HEK293 (cell line): ENCODE measurements around the gene TMC5.

Experiments used
- ATF2 ChIP-seq: fragments of 450-650 bp; formaldehyde crosslinking; IDR thresholded peaks from 2 replicates; pipeline ENCODE4 v1.5.1; 2016; ENCODE audit warnings: missing biosample characterization, missing genetic modification characterization, low read depth
- BCL11B ChIP-seq: fragments of 450-650 bp; formaldehyde crosslinking; IDR thresholded peaks from 2 replicates; pipeline ENCODE4 v1.5.1; 2016; ENCODE audit warnings: low read depth, missing biosample characterization, missing genetic modification characterization
- KLF1 ChIP-seq: fragments of 450-650 bp; formaldehyde crosslinking; IDR thresholded peaks from 2 replicates; pipeline ENCODE4 v1.5.1; 2016; ENCODE audit warnings: missing biosample characterization, missing genetic modification characterization
- MEIS1 ChIP-seq: sonication (generic); formaldehyde crosslinking; IDR thresholded peaks from 2 replicates; pipeline ENCODE4 v1.8.1; 2022; ENCODE audit warnings: missing genetic modification reagents, mild to moderate bottlenecking, borderline replicate concordance
- PBX3 ChIP-seq: sonication (generic); formaldehyde crosslinking; IDR thresholded peaks from 2 replicates; pipeline ENCODE4 v1.8.1; 2022; ENCODE audit warnings: mild to moderate bottlenecking, moderate library complexity, missing genetic modification reagents
- SALL2 ChIP-seq: fragments of 450-650 bp; formaldehyde crosslinking; IDR thresholded peaks from 2 replicates; pipeline ENCODE4 v1.5.0; 2017; ENCODE audit warnings: missing biosample characterization, mild to moderate bottlenecking, missing genetic modification characterization, borderline replicate concordance
- SETDB1 ChIP-seq: IDR thresholded peaks from one replicate; pipeline ENCODE4 v1.6.1; 2017; ENCODE audit warnings: mild to moderate bottlenecking, low read length, moderate library complexity, mixed read lengths; ENCODE audit not compliant: insufficient read length
- ZNF157 ChIP-seq: fragments of 450-650 bp; formaldehyde crosslinking; IDR thresholded peaks from 2 replicates; pipeline ENCODE4 v1.5.1; 2016; ENCODE audit warnings: missing biosample characterization, missing genetic modification characterization
- ZNF16 ChIP-seq: fragments of 450-650 bp; formaldehyde crosslinking; IDR thresholded peaks from 2 replicates; pipeline ENCODE4 v1.5.1; 2016; ENCODE audit warnings: low read depth, missing biosample characterization, missing genetic modification characterization
- ZNF174 ChIP-seq: fragments of 450-650 bp; formaldehyde crosslinking; IDR thresholded peaks from 2 replicates; pipeline ENCODE4 v1.5.0; 2017; ENCODE audit warnings: missing biosample characterization, mild to moderate bottlenecking, missing genetic modification characterization
- ZNF23 ChIP-seq: fragments of 450-650 bp; formaldehyde crosslinking; IDR thresholded peaks from 2 replicates; pipeline ENCODE4 v1.5.1; 2016; ENCODE audit warnings: missing biosample characterization, missing genetic modification characterization, borderline replicate concordance
- ZNF311 ChIP-seq: fragments of 450-650 bp; formaldehyde crosslinking; IDR thresholded peaks from 2 replicates; pipeline ENCODE4 v1.5.1; 2017; ENCODE audit warnings: missing biosample characterization, missing genetic modification characterization, borderline replicate concordance
- ZNF404 ChIP-seq: fragments of 450-650 bp; formaldehyde crosslinking; IDR thresholded peaks from 2 replicates; pipeline ENCODE4 v1.5.1; 2017; ENCODE audit warnings: missing biosample characterization, missing genetic modification characterization
- ZNF530 ChIP-seq: fragments of 450-650 bp; formaldehyde crosslinking; IDR thresholded peaks from 2 replicates; pipeline ENCODE4 v1.5.1; 2016; ENCODE audit warnings: low read depth, missing biosample characterization, missing genetic modification characterization
- ZNF555 ChIP-seq: fragments of 450-650 bp; formaldehyde crosslinking; conservative IDR thresholded peaks from 2 replicates; pipeline ENCODE4 v1.5.1; 2017; ENCODE audit warnings: missing biosample characterization, mild to moderate bottlenecking, missing genetic modification characterization, inconsistent platforms
- ZNF585B ChIP-seq: fragments of 450-650 bp; formaldehyde crosslinking; IDR thresholded peaks from 2 replicates; pipeline ENCODE4 v1.5.1; 2016; ENCODE audit warnings: missing biosample characterization, missing genetic modification characterization
- TF ChIP-seq, protein P1 (sequence below): fragments of 450-650 bp; formaldehyde crosslinking; IDR thresholded peaks from 2 replicates; pipeline ENCODE4 v1.5.1; 2016; ENCODE audit warnings: missing biosample characterization, missing genetic modification characterization
- TF ChIP-seq, protein P2 (sequence below): fragments of 450-650 bp; formaldehyde crosslinking; IDR thresholded peaks from 2 replicates; pipeline ENCODE4 v1.5.1; 2017; ENCODE audit warnings: missing biosample characterization, missing genetic modification characterization
- TF ChIP-seq, protein P3 (sequence below): fragments of 450-650 bp; formaldehyde crosslinking; IDR thresholded peaks from 2 replicates; pipeline ENCODE4 v1.5.1; 2016; ENCODE audit warnings: missing biosample characterization, missing genetic modification characterization
- TF ChIP-seq, protein P4 (sequence below): fragments of 450-650 bp; formaldehyde crosslinking; IDR thresholded peaks from 2 replicates; pipeline ENCODE4 v1.5.0; 2017; ENCODE audit warnings: missing biosample characterization, missing genetic modification characterization, borderline replicate concordance
- TF ChIP-seq, protein P5 (sequence below): fragments of 450-650 bp; formaldehyde crosslinking; IDR thresholded peaks from 2 replicates; pipeline ENCODE4 v1.5.1; 2016; ENCODE audit warnings: missing biosample characterization, missing genetic modification characterization

Gene TMC5

DNA sequence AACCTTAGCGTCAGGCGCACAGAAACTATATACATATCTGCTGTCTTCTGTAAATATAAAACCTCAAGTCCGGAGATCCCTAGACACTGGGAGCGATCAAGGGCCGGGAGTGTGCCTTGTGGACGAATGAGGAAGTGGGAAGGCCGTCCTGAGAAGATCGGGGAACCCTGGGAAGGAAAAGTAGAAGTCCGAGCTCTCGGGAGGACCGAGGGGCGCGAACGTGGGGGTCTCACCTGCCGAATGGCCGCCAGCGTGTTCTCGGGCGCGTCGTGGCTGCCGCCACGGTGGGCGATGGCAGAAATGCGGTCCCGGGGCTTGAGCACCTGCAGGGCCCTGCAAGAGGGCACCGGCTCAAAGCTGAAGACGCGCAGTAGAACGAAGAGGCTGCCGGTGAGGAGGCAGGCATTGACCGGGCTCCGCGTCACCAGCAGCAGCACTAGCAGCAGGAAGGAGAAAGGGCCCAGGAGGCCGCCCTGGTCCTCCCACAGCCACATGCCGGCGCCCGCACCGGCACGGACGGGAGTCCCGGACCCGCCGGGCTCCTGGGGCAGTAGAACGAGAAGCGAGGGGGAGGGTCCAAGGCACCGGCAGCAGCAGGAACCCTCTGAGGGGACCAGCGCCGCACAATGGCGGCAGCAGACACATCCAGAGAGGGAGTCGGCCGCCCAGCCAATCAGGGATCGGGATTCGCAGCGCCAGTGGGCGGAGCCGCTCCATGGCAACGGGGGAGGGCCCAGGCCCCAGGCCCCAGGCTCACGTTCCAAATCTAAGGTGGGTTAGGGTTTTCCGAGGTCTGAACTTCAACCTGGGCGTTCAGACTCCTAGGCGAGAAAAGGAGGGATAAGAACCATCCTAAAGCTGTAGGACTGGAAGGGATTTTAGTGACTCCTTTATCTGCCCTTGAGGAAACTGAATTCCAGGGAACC lies 104.1 kb downstream of the TMC5 start, which contains the start of gene GDE1 (continued):
- no peak for TF ChIP-seq ZNF16
- no peak for TF ChIP-seq SALL2 (tag by site-specific recombination)
- TF ChIP-seq ZNF530, result no peak
- TF ChIP-seq, protein P1, sequence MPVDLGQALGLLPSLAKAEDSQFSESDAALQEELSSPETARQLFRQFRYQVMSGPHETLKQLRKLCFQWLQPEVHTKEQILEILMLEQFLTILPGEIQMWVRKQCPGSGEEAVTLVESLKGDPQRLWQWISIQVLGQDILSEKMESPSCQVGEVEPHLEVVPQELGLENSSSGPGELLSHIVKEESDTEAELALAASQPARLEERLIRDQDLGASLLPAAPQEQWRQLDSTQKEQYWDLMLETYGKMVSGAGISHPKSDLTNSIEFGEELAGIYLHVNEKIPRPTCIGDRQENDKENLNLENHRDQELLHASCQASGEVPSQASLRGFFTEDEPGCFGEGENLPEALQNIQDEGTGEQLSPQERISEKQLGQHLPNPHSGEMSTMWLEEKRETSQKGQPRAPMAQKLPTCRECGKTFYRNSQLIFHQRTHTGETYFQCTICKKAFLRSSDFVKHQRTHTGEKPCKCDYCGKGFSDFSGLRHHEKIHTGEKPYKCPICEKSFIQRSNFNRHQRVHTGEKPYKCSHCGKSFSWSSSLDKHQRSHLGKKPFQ (tag by site-specific recombination), result no peak
- no peak for TF ChIP-seq ZNF23 (tag by site-specific recombination)
- TF ChIP-seq, protein P2, sequence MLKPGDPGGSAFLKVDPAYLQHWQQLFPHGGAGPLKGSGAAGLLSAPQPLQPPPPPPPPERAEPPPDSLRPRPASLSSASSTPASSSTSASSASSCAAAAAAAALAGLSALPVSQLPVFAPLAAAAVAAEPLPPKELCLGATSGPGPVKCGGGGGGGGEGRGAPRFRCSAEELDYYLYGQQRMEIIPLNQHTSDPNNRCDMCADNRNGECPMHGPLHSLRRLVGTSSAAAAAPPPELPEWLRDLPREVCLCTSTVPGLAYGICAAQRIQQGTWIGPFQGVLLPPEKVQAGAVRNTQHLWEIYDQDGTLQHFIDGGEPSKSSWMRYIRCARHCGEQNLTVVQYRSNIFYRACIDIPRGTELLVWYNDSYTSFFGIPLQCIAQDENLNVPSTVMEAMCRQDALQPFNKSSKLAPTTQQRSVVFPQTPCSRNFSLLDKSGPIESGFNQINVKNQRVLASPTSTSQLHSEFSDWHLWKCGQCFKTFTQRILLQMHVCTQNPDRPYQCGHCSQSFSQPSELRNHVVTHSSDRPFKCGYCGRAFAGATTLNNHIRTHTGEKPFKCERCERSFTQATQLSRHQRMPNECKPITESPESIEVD (tag by site-specific recombination), result no peak
- no peak for TF ChIP-seq KLF1 (tag by site-specific recombination)
- no peak for TF ChIP-seq ZNF585B (tag by site-specific recombination)
- TF ChIP-seq PBX3 (CRISPR knock-in tag), result no peak
- TF ChIP-seq, protein P3, sequence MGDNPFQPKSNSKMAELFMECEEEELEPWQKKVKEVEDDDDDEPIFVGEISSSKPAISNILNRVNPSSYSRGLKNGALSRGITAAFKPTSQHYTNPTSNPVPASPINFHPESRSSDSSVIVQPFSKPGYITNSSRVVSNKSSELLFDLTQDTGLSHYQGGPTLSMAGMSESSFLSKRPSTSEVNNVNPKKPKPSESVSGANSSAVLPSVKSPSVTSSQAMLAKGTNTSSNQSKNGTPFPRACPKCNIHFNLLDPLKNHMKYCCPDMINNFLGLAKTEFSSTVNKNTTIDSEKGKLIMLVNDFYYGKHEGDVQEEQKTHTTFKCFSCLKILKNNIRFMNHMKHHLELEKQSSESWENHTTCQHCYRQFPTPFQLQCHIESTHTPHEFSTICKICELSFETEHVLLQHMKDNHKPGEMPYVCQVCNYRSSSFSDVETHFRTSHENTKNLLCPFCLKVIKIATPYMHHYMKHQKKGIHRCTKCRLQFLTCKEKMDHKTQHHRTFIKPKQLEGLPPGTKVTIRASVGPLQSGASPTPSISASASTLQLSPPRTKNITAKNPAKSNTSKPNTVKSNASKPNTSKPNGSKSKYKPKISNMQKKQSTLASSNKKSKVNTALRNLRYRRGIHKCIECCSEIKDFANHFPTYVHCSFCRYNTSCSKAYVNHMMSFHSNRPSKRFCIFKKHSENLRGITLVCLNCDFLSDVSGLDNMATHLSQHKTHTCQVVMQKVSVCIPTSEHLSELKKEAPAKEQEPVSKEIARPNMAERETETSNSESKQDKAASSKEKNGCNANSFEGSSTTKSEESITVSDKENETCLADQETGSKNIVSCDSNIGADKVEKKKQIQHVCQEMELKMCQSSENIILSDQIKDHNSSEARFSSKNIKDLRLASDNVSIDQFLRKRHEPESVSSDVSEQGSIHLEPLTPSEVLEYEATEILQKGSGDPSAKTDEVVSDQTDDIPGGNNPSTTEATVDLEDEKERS (tag by site-specific recombination), result no peak
- TF ChIP-seq ZNF404 (tag by site-specific recombination), result no peak
- no peak for TF ChIP-seq ZNF311 (tag by site-specific recombination)
- TF ChIP-seq ATF2 (tag by site-specific recombination), result no peak
- no peak for TF ChIP-seq SETDB1
- no peak for TF ChIP-seq ZNF174 (tag by site-specific recombination)
- TF ChIP-seq BCL11B (tag by site-specific recombination), result no peak
- TF ChIP-seq, protein P4, sequence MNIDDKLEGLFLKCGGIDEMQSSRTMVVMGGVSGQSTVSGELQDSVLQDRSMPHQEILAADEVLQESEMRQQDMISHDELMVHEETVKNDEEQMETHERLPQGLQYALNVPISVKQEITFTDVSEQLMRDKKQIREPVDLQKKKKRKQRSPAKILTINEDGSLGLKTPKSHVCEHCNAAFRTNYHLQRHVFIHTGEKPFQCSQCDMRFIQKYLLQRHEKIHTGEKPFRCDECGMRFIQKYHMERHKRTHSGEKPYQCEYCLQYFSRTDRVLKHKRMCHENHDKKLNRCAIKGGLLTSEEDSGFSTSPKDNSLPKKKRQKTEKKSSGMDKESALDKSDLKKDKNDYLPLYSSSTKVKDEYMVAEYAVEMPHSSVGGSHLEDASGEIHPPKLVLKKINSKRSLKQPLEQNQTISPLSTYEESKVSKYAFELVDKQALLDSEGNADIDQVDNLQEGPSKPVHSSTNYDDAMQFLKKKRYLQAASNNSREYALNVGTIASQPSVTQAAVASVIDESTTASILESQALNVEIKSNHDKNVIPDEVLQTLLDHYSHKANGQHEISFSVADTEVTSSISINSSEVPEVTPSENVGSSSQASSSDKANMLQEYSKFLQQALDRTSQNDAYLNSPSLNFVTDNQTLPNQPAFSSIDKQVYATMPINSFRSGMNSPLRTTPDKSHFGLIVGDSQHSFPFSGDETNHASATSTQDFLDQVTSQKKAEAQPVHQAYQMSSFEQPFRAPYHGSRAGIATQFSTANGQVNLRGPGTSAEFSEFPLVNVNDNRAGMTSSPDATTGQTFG, result no peak
- TF ChIP-seq ZNF157 (tag by site-specific recombination), result no peak
- no peak for TF ChIP-seq MEIS1 (CRISPR knock-in tag)
- no peak for TF ChIP-seq ZNF555 (tag by site-specific recombination)
- TF ChIP-seq, protein P5, sequence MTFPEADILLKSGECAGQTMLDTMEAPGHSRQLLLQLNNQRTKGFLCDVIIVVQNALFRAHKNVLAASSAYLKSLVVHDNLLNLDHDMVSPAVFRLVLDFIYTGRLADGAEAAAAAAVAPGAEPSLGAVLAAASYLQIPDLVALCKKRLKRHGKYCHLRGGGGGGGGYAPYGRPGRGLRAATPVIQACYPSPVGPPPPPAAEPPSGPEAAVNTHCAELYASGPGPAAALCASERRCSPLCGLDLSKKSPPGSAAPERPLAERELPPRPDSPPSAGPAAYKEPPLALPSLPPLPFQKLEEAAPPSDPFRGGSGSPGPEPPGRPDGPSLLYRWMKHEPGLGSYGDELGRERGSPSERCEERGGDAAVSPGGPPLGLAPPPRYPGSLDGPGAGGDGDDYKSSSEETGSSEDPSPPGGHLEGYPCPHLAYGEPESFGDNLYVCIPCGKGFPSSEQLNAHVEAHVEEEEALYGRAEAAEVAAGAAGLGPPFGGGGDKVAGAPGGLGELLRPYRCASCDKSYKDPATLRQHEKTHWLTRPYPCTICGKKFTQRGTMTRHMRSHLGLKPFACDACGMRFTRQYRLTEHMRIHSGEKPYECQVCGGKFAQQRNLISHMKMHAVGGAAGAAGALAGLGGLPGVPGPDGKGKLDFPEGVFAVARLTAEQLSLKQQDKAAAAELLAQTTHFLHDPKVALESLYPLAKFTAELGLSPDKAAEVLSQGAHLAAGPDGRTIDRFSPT, result no peak
